ENCODE data around the gene NDUFC2.

Gene NDUFC2

GRCh38 chr11:78069465-78069864, 10.2 kb downstream of the NDUFC2 start:
- Histone ChIP-seq H3K4me3 (ENCODE audit: severe bottlenecking) (no peak overlapping the region), H3K27ac (ENCODE audit: poor library complexity, severe bottlenecking) (no peak overlapping the region), H3K27me3 (ENCODE audit: insufficient read depth, poor library complexity, severe bottlenecking) (no peaks in the 10 kb centered on the region), H3K4me1 (ENCODE audit: insufficient read depth, poor library complexity, severe bottlenecking) (no peaks in the 10 kb centered on the region), H3K9me3 (ENCODE audit: severe bottlenecking) (no peaks in the 10 kb centered on the region), H3K36me3 (ENCODE audit: low read depth) (peaks cover 45% of the 10 kb centered on the region)
- ATAC-seq (ENCODE audit: low read depth): no peak
- TF ChIP-seq CTCF (IDR thresholded peaks at IDR 0.05; ENCODE audit: poor library complexity, severe bottlenecking): no peak
- DNase-seq (ENCODE audit: low spot score): no peak

- DNase-seq (ENCODE audit: low spot score): no peak
- H3K9me3 ChIP-seq (ENCODE audit: severe bottlenecking): no peaks in the 10 kb centered on the region
- H3K27me3 ChIP-seq (ENCODE audit: insufficient read depth, poor library complexity, severe bottlenecking): no peaks in the 10 kb centered on the region
- H3K4me3 ChIP-seq (ENCODE audit: severe bottlenecking): no peak overlapping the region
- no peak for TF ChIP-seq CTCF (IDR thresholded peaks at IDR 0.05; ENCODE audit: poor library complexity, severe bottlenecking)
- H3K27ac ChIP-seq (ENCODE audit: poor library complexity, severe bottlenecking): no peak overlapping the region
- peaks cover 38% of the 10 kb centered on the region for H3K36me3 ChIP-seq (ENCODE audit: low read depth)
- no peak for ATAC-seq (ENCODE audit: low read depth)
- no peaks in the 10 kb centered on the region for H3K4me1 ChIP-seq (ENCODE audit: insufficient read depth, poor library complexity, severe bottlenecking)
These were observed 12.0 kb downstream of the NDUFC2 start for GRCh38 chr11:78067704-78068103.

GRCh38 chr11:78066471-78066870, 13.2 kb downstream of the NDUFC2 start:
- ATAC-seq (ENCODE audit: low read depth) (no peak), DNase-seq (ENCODE audit: low spot score) (no peak)
- H3K36me3 ChIP-seq (ENCODE audit: low read depth): peaks cover 26% of the 10 kb centered on the region
- H3K27me3 ChIP-seq (ENCODE audit: insufficient read depth, poor library complexity, severe bottlenecking): no peaks in the 10 kb centered on the region
- no peak overlapping the region for H3K27ac ChIP-seq (ENCODE audit: poor library complexity, severe bottlenecking)
- no peaks in the 10 kb centered on the region for H3K4me1 ChIP-seq (ENCODE audit: insufficient read depth, poor library complexity, severe bottlenecking)
- H3K9me3 ChIP-seq (ENCODE audit: severe bottlenecking): no peaks in the 10 kb centered on the region
- TF ChIP-seq CTCF (IDR thresholded peaks at IDR 0.05; ENCODE audit: poor library complexity, severe bottlenecking): no peak
- H3K4me3 ChIP-seq (ENCODE audit: severe bottlenecking): no peak overlapping the region

- no peak for ATAC-seq (ENCODE audit: low read depth)
- Histone ChIP-seq H3K27me3 (ENCODE audit: insufficient read depth, poor library complexity, severe bottlenecking) (no peaks in the 10 kb centered on the region), H3K4me1 (ENCODE audit: insufficient read depth, poor library complexity, severe bottlenecking) (no peaks in the 10 kb centered on the region), H3K9me3 (ENCODE audit: severe bottlenecking) (no peaks in the 10 kb centered on the region), H3K4me3 (ENCODE audit: severe bottlenecking) (no peak overlapping the region), H3K36me3 (ENCODE audit: low read depth) (peaks cover 14% of the 10 kb centered on the region), H3K27ac (ENCODE audit: poor library complexity, severe bottlenecking) (no peak overlapping the region)
- TF ChIP-seq CTCF (IDR thresholded peaks at IDR 0.05; ENCODE audit: poor library complexity, severe bottlenecking): no peak
- no peak for DNase-seq (ENCODE audit: low spot score)
These were observed 14.5 kb downstream of the NDUFC2 start for GRCh38 chr11:78065203-78065602.

DNA sequence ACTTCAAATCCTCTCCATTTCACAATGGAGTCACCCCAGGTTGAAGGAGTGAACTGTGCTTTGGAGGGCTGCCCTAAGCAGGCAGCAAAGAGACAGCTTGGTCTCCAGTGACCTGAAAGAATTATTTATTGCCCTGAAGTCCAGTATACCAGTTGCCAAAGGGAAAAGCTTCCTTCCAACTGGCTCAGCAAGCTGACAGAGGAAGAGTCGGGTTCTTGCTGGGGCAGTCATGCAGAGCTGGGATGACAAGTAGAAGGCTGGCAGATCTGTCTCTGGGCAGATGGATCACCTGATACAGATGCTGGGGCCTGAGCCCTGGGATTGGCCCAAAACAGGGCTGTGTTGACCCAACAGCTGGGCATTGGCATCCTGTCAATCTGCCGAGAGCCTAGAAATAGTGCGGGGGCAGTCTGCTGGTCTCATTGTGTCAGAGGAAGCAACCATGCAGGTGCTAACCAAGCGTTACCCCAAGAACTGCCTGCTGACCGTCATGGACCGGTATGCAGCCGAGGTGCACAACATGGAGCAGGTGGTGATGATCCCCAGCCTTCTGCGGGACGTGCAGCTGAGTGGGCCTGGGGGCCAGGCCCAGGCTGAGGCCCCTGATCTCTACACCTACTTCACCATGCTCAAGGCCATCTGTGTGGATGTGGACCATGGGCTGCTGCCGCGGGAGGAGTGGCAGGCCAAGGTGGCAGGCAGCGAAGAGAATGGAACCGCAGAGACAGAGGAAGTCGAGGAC, 16.1 kb downstream of the NDUFC2 start, which contains the start of gene THRSP:
Gene THRSP (plus strand): TSS at position 422 of the 742 bp plus-strand sequence. CDS start 21 bp downstream, at position 443.
- no peak for DNase-seq (ENCODE audit: low spot score)
- Histone ChIP-seq H3K36me3 (ENCODE audit: low read depth) (no peaks in the 10 kb centered on the region), H3K27ac (ENCODE audit: poor library complexity, severe bottlenecking) (no peak within 1 kb of the TSS), H3K4me3 (ENCODE audit: severe bottlenecking) (no peak within 1 kb of the TSS), H3K27me3 (ENCODE audit: insufficient read depth, poor library complexity, severe bottlenecking) (no peaks in the 10 kb centered on the region), H3K9me3 (ENCODE audit: severe bottlenecking) (no peaks in the 10 kb centered on the region), H3K4me1 (ENCODE audit: insufficient read depth, poor library complexity, severe bottlenecking) (no peaks in the 10 kb centered on the region)
- ATAC-seq (ENCODE audit: low read depth): no peak
- TF ChIP-seq CTCF (IDR thresholded peaks at IDR 0.05; ENCODE audit: poor library complexity, severe bottlenecking): no peak
